ENCODE measurements around the gene KCNF1. TPM values are rescaled to one million over a fixed set of nuclear protein-coding genes. Genes with fewer than 3 reads are reported as not detected.

KCNF1 gene
- total and polyA plus RNA-seq, 2 donors (not counting 1 experiment from before 2014, with no cell fraction given), result 0.22 to 2.6 TPM

DNA sequence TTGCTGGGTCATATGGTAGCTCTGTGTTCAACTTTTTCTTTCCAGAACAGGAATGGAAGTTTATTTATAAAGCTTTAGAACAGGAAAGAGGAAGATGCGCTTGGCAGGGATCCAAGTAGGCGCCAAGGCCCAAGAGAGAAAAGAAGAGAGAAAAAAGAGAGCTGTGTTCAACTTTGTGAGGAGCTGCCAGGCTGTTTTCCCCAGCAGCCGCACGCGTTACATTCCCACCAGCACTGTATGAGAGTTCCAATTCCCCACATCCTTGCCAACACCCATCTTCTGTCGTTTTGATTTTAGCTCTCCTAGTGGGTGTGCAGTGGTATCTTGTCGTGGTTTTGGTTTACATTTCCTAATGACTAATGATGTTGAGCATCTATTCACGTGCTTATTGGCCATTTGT is 51.4 kb downstream of the KCNF1 start:
- peak overlapping the region; percentile 14 for H2AFZ ChIP-seq (ENCODE audit: low read length)
- H3K4me1 ChIP-seq (ENCODE audit: control insufficient read depth, extremely low read depth, insufficient read depth, low read length), result peaks cover 17% of the 10 kb centered on the region
- peak; percentile 23 to 42 for DNase-seq (ENCODE audit: low read depth in 2 of 2)
- no peaks in the 10 kb centered on the region for H3K27me3 ChIP-seq (ENCODE audit: control insufficient read depth, insufficient read depth, low read length)
- H4K20me1 ChIP-seq (ENCODE audit: control insufficient read depth, extremely low read depth, insufficient read depth, low read length), result no peaks in the 10 kb centered on the region
- TF ChIP-seq, protein P1, sequence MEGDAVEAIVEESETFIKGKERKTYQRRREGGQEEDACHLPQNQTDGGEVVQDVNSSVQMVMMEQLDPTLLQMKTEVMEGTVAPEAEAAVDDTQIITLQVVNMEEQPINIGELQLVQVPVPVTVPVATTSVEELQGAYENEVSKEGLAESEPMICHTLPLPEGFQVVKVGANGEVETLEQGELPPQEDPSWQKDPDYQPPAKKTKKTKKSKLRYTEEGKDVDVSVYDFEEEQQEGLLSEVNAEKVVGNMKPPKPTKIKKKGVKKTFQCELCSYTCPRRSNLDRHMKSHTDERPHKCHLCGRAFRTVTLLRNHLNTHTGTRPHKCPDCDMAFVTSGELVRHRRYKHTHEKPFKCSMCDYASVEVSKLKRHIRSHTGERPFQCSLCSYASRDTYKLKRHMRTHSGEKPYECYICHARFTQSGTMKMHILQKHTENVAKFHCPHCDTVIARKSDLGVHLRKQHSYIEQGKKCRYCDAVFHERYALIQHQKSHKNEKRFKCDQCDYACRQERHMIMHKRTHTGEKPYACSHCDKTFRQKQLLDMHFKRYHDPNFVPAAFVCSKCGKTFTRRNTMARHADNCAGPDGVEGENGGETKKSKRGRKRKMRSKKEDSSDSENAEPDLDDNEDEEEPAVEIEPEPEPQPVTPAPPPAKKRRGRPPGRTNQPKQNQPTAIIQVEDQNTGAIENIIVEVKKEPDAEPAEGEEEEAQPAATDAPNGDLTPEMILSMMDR (conservative IDR thresholded peaks at IDR 0.05 in 1 of 2, IDR thresholded peaks at IDR 0.05 in 1 of 2; ENCODE audit: low read depth in 1 of 2, low read length in 2 of 2), result no peak
- TF ChIP-seq EZH2 (IDR thresholded peaks at IDR 0.05; ENCODE audit: low read length, missing control alignments), result no peak
- no peak overlapping the region for H3K4me3 ChIP-seq (replicated peaks in 1 of 4; ENCODE audit: control extremely low read depth in 1 of 4, insufficient read depth in 1 of 4, low read depth in 3 of 4, low read length in 4 of 4)
- no peak overlapping the region for H3K9ac ChIP-seq (ENCODE audit: insufficient read depth, low read length)
- H3K79me2 ChIP-seq (ENCODE audit: control insufficient read depth, insufficient read depth, low read length), result no peaks in the 10 kb centered on the region
- peak overlapping the region; percentile 46 for H3K27ac ChIP-seq (ENCODE audit: insufficient read depth, low read length)
- no peaks in the 10 kb centered on the region for H3K9me3 ChIP-seq (ENCODE audit: control insufficient read depth, insufficient read depth, low read depth, low read length)
- H3K36me3 ChIP-seq (ENCODE audit: control insufficient read depth, insufficient read depth, low read length), result no peaks in the 10 kb centered on the region
- peak overlapping the region; percentile 21 for H3K4me2 ChIP-seq (ENCODE audit: extremely low read depth, insufficient read depth, low read length)

Other genes with a start within 250 kb of the KCNF1 start
- gene NOL10, start 222.0 kb upstream of the KCNF1 start, total RNA-seq, result 24.4 and 28.5 TPM in 2 replicates
- gene NOL10, start 222.0 kb upstream of the KCNF1 start, polyA plus RNA-seq, result 28.2 and 30.3 TPM in 2 replicates
- gene ATP6V1C2, start 190.3 kb upstream of the KCNF1 start, total RNA-seq, result under 0.01 TPM in 2 replicates
- gene ATP6V1C2, start 190.3 kb upstream of the KCNF1 start, polyA plus RNA-seq, result 0.03 TPM in 1 of 2 replicates, not detected in the other
- gene PDIA6, start 99.1 kb upstream of the KCNF1 start, total RNA-seq, result 275 and 420 TPM in 2 replicates
- 491 and 527 TPM in 2 replicates for gene PDIA6, start 99.1 kb upstream of the KCNF1 start, polyA plus RNA-seq
- gene SLC66A3, start 243.5 kb downstream of the KCNF1 start, total RNA-seq, result 31.7 and 46.5 TPM in 2 replicates
- gene SLC66A3, start 243.5 kb downstream of the KCNF1 start, polyA plus RNA-seq, result 33.3 and 39.8 TPM in 2 replicates